SK-N-SH (cell line): ENCODE results near the gene HIPK2.

Experiments used
- CHD2 ChIP-seq: fragments of 150-350 bp; IDR thresholded peaks from 2 replicates; pipeline ENCODE4 v1.6.1; 2018; ENCODE audit warnings: low read length; ENCODE audit not compliant: partially characterized antibody
- CTCF ChIP-seq: fragments of 200-600 bp; sonication (generic); IDR thresholded peaks from 2 replicates; pipeline ENCODE4 v1.6.1; 2017; ENCODE audit warnings: antibody characterized with exemption, mild to moderate bottlenecking, moderate library complexity
- ELF1 ChIP-seq: IDR thresholded peaks from 2 replicates; pipeline ENCODE4 v1.4.0; 2012
- FOXJ3 ChIP-seq: sonication (generic); formaldehyde crosslinking; IDR thresholded peaks from 2 replicates; pipeline ENCODE4 v1.5.1; 2020; ENCODE audit warnings: mild to moderate bottlenecking, missing genetic modification reagents
- GABPA ChIP-seq: IDR thresholded peaks from 2 replicates; pipeline ENCODE4 v1.4.0; 2012; ENCODE audit warnings: low read depth, mild to moderate bottlenecking
- MEF2A ChIP-seq: IDR thresholded peaks from 2 replicates; pipeline ENCODE4 v1.4.0; 2012; ENCODE audit warnings: low read depth, borderline replicate concordance
- MXI1 ChIP-seq: IDR thresholded peaks from 2 replicates; pipeline ENCODE4 v1.6.1; 2012; ENCODE audit warnings: mild to moderate bottlenecking, low read depth, low read length, improper control_type of control experiment
- NFIC ChIP-seq: IDR thresholded peaks from 2 replicates; pipeline ENCODE4 v1.4.0; 2012; ENCODE audit warnings: borderline replicate concordance
- NRF1 ChIP-seq: IDR thresholded peaks from 2 replicates; pipeline ENCODE4 v1.6.1; 2012; ENCODE audit warnings: low read depth, mild to moderate bottlenecking, low read length
- POLR2AphosphoS5 ChIP-seq: IDR thresholded peaks from 2 replicates; pipeline ENCODE4 v1.6.1; 2012; ENCODE audit warnings: low read depth, low read length
- RCOR1 ChIP-seq: fragments of 150-350 bp; IDR thresholded peaks from 2 replicates; pipeline ENCODE4 v1.6.1; 2017; ENCODE audit warnings: antibody characterized with exemption, low read length
- RFX5 ChIP-seq: IDR thresholded peaks from 2 replicates; pipeline ENCODE4 v1.6.1; 2012; ENCODE audit warnings: mild to moderate bottlenecking, improper control_type of control experiment, low read length
- TEAD4 ChIP-seq: IDR thresholded peaks from 2 replicates; pipeline ENCODE4 v1.4.0; 2012; ENCODE audit warnings: mild to moderate bottlenecking, borderline replicate concordance; ENCODE audit not compliant: insufficient read depth
- TF ChIP-seq, protein P1 (sequence below): IDR thresholded peaks from 2 replicates; pipeline ENCODE4 v1.6.1; 2012; ENCODE audit warnings: mild to moderate bottlenecking, low read depth, low read length, moderate library complexity

DNA sequence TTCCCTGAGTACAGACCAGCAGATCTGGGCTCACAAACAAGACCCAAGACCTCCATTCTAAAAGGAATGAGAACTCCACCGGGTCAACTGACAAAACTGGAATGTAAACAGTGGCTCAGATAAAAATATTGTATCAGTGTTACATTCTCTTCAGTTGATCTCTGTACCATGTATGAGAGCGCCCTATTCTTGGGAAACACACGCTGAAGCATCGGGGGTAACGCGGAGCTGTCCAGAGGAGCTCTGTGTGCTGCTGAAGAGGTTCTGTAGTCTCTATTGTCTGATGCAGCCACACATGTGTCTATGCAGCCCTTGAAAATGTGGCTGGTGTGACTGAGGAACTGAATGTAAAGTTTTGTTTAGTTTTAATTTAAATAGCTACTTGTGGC is 39.7 kb downstream of the HIPK2 start:
- TF ChIP-seq TEAD4 = no peak
- TF ChIP-seq NRF1 = no peak
- no peak for TF ChIP-seq RCOR1
- no peak for TF ChIP-seq GABPA
- no peak for TF ChIP-seq CTCF
- TF ChIP-seq ELF1 = no peak
- no peak for TF ChIP-seq CHD2
- TF ChIP-seq NFIC = no peak
- TF ChIP-seq, protein P1, sequence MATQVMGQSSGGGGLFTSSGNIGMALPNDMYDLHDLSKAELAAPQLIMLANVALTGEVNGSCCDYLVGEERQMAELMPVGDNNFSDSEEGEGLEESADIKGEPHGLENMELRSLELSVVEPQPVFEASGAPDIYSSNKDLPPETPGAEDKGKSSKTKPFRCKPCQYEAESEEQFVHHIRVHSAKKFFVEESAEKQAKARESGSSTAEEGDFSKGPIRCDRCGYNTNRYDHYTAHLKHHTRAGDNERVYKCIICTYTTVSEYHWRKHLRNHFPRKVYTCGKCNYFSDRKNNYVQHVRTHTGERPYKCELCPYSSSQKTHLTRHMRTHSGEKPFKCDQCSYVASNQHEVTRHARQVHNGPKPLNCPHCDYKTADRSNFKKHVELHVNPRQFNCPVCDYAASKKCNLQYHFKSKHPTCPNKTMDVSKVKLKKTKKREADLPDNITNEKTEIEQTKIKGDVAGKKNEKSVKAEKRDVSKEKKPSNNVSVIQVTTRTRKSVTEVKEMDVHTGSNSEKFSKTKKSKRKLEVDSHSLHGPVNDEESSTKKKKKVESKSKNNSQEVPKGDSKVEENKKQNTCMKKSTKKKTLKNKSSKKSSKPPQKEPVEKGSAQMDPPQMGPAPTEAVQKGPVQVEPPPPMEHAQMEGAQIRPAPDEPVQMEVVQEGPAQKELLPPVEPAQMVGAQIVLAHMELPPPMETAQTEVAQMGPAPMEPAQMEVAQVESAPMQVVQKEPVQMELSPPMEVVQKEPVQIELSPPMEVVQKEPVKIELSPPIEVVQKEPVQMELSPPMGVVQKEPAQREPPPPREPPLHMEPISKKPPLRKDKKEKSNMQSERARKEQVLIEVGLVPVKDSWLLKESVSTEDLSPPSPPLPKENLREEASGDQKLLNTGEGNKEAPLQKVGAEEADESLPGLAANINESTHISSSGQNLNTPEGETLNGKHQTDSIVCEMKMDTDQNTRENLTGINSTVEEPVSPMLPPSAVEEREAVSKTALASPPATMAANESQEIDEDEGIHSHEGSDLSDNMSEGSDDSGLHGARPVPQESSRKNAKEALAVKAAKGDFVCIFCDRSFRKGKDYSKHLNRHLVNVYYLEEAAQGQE = peak; percentile 82
- TF ChIP-seq MXI1 = no peak
- TF ChIP-seq MEF2A = no peak
- TF ChIP-seq FOXJ3 (CRISPR knock-in tag) = no peak
- TF ChIP-seq POLR2AphosphoS5 = no peak
- TF ChIP-seq RFX5 = no peak
